MCF 10A (cell line): ENCODE results near the gene PIK3R6. TPM values are rescaled to one million over a fixed set of nuclear protein-coding genes. Genes with fewer than 3 reads are reported as not detected.

Experiments used
- BruUV-seq: library from RNA; stranded (reverse); fragments of 400-500 nt; replicated peaks from 2 replicates; lab custom pipeline; 2021; lab: Mats Ljungman, UMichigan
- CTCF ChIA-PET: fragments of 300-600 bp; sonication (Branson Sonifier 250); formaldehyde crosslinking; extraction: SDS; loops from one replicate; lab custom pipeline; 2021; ENCODE audit warnings: antibody characterized with exemption, inconsistent platforms; lab: Yijun Ruan, JAX
- POLR2A ChIA-PET: fragments of 300-600, 350-650 bp; sonication (Branson Sonifier 250); formaldehyde crosslinking; extraction: SDS; loops from one replicate; lab custom pipeline; 2020; ENCODE audit warnings: antibody characterized with exemption, inconsistent platforms; lab: Yijun Ruan, JAX
- DNase-seq: peaks from one replicate; pipeline ENCODE4 v3.0.0-alpha.2; 2018; ENCODE audit not compliant: unreplicated experiment
- H3K27ac Mint-ChIP-seq: one replicate; pipeline ENCODE4 v1.8.0; 2022; ENCODE audit warnings: mild to moderate bottlenecking, low read depth, mixed read lengths; ENCODE audit not compliant: unreplicated experiment
- H3K27me3 Mint-ChIP-seq: one replicate; pipeline ENCODE4 v1.8.0; 2022; ENCODE audit warnings: mixed read lengths; ENCODE audit not compliant: insufficient read depth, unreplicated experiment
- H3K36me3 Mint-ChIP-seq: one replicate; pipeline ENCODE4 v1.8.0; 2022; ENCODE audit warnings: mild to moderate bottlenecking, moderate library complexity, mixed read lengths; ENCODE audit not compliant: insufficient read depth, unreplicated experiment
- H3K4me1 Mint-ChIP-seq: one replicate; pipeline ENCODE4 v1.8.0; 2022; ENCODE audit warnings: mixed read lengths; ENCODE audit not compliant: insufficient read depth, unreplicated experiment
- H3K4me3 Mint-ChIP-seq: one replicate; pipeline ENCODE4 v1.8.0; 2022; ENCODE audit warnings: mild to moderate bottlenecking, moderate library complexity, mixed read lengths; ENCODE audit not compliant: unreplicated experiment
- H3K9me3 Mint-ChIP-seq: one replicate; pipeline ENCODE4 v1.8.0; 2022; ENCODE audit warnings: mixed read lengths; ENCODE audit not compliant: unreplicated experiment
- CTCF ChIP-seq: fragments of 200-600 bp; IDR thresholded peaks from one replicate; pipeline ENCODE4 v1.8.0; 2022; ENCODE audit warnings: antibody characterized with exemption, mild to moderate bottlenecking; ENCODE audit not compliant: unreplicated experiment
- intact Hi-C: fragments of 100-400 bp; cut with micrococcal nuclease; formaldehyde crosslinking; loops from 2 replicates; pipeline ENCODE4 v1.14.1; 2022
- total RNA-seq: library from RNA; stranded (reverse); gene quantifications from 2 replicates; pipeline ENCODE4 v1.2.3, GENCODE V29; 2022

The PIK3R6 gene
- total RNA-seq, 1 experiment from 2014 or later = not detected

- TF ChIP-seq CTCF = no peak
- Mint-ChIP-seq H3K4me1 (no peaks in the 10 kb centered on the region), H3K27me3 (peaks cover 33% of the 10 kb centered on the region), H3K9me3 (no peaks in the 10 kb centered on the region), H3K36me3 (no peaks in the 10 kb centered on the region), H3K4me3 (no peak overlapping the region), H3K27ac (no peak overlapping the region)
- CTCF ChIA-PET = interaction anchor here (0.6 to 0.7 kb wide), 4 partner anchors 22 to 536 kb away, joined by 3 to 5 read pairs (median 4); no protein-coding TSS in a partner anchor
- no peak for DNase-seq
- BruUV-seq = no TSS peak
- POLR2A ChIA-PET = interaction anchor here (0.9 kb wide), 1 partner anchor 10 kb away, joined by 3 read pairs; no protein-coding TSS in a partner anchor
- intact Hi-C loops = no loop called here
Observed at GRCh38 chr17:8872705-8873435, 5.4 kb upstream of the PIK3R6 start.

- POLR2A ChIA-PET = interaction anchor here (0.9 kb wide), 1 partner anchor 10 kb away, joined by 3 read pairs; no protein-coding TSS in a partner anchor
Observed at GRCh38 chr17:8872036-8872704, 4.7 kb upstream of the PIK3R6 start.

GRCh38 chr17:8871081-8871581, 3.7 kb upstream of the PIK3R6 start:
- no peaks in the 10 kb centered on the region for H3K36me3 Mint-ChIP-seq
- H3K4me3 Mint-ChIP-seq = no peak overlapping the region
- H3K27me3 Mint-ChIP-seq = peaks cover 48% of the 10 kb centered on the region
- no peak overlapping the region for H3K27ac Mint-ChIP-seq
- no peak for DNase-seq
- CTCF ChIA-PET = interaction anchor here (1.2 kb wide), 1 partner anchor 333 kb away, joined by 3 read pairs; no protein-coding TSS in a partner anchor
- no peaks in the 10 kb centered on the region for H3K4me1 Mint-ChIP-seq
- no TSS peak for BruUV-seq
- intact Hi-C loops = no loop called here
- H3K9me3 Mint-ChIP-seq = no peaks in the 10 kb centered on the region
- TF ChIP-seq CTCF = no peak
- POLR2A ChIA-PET = no interaction called here

More at GRCh38 chr17:8872036-8872704, 4.7 kb upstream of the PIK3R6 start:
- H3K9me3 Mint-ChIP-seq = no peaks in the 10 kb centered on the region
- CTCF ChIA-PET = interaction anchor here (0.6 to 1.2 kb wide), 3 partner anchors 23 to 536 kb away, joined by 3 to 5 read pairs (median 3); no protein-coding TSS in a partner anchor
- H3K4me1 Mint-ChIP-seq = no peaks in the 10 kb centered on the region
- H3K27ac Mint-ChIP-seq = no peak overlapping the region
- H3K27me3 Mint-ChIP-seq = peaks cover 38% of the 10 kb centered on the region
- no TSS peak for BruUV-seq
- no peak overlapping the region for H3K4me3 Mint-ChIP-seq
- TF ChIP-seq CTCF = no peak
- no peaks in the 10 kb centered on the region for H3K36me3 Mint-ChIP-seq
- intact Hi-C loops = no loop called here
- no peak for DNase-seq
